ENCODE results near the gene FAM107A. TPM values are rescaled to one million over a fixed set of nuclear protein-coding genes. Genes with fewer than 3 reads are reported as not detected.

FAM107A gene
- total and polyA plus RNA-seq, 9 of the 15 experiments (the other 6 are each of a cell fraction or from before 2014, with no cell fraction given): 0.07 TPM; not detected in 8

DNA sequence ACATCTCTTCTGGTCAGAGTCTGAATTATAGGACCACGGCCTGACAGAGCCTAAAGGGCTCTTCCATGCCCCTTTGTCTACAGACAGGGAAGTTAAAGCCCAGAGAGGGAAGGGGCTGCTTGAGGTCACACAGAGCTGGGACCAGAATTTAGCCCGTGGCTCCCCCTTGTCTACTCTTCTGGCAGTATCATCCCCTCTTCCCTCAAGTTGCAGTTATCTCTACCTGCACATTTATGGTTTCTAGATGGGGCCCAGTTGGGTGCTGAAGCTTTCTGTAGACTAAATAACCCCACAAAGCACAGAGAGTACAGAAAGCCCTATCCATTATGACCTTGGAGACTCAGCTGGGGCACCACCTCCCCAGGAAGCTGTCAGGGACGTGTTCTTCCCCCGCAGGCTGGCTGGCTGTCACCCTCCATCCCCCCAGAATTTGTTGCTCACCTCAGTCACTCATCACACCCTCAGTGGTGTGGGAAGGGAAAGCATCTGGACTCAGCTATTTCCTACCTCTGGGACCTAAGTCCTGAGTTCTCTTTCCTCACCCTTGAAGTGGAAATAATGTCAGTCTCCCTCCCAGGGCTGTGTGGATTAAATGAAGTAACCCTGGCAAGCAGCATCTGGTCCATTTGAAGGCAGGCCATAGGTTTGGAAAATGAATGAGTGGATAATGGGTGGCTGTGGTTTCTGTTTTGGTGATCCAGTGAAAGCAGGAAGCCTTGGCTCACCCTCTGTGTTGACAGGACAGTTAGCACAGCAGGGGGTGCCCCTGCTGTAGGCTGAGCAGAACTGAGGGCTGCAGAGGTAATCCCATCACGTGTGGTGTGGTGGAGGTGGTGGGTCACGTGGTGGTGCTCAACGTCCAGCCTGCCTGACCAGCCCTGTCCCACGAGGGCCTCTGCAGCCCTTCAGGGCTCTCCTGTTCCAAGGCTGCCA is 56.5 kb downstream of the FAM107A start (continued):
- TF ChIP-seq ETS2 (tag; IDR thresholded peaks at IDR 0.05; ENCODE audit: borderline replicate concordance, poor library complexity, severe bottlenecking) (no peak), IRF2 (CRISPR knock-in tag; IDR thresholded peaks at IDR 0.05) (no peak), TCF3 (CRISPR knock-in tag; IDR thresholded peaks at IDR 0.05) (peak; percentile 23; the same call in 1 of the 2 replicates), ZNF586 (CRISPR knock-in tag; conservative IDR thresholded peaks at IDR 0.05) (no peak), TGIF2 (CRISPR knock-in tag; IDR thresholded peaks at IDR 0.05) (no peak)
- TF ChIP-seq, protein P1, sequence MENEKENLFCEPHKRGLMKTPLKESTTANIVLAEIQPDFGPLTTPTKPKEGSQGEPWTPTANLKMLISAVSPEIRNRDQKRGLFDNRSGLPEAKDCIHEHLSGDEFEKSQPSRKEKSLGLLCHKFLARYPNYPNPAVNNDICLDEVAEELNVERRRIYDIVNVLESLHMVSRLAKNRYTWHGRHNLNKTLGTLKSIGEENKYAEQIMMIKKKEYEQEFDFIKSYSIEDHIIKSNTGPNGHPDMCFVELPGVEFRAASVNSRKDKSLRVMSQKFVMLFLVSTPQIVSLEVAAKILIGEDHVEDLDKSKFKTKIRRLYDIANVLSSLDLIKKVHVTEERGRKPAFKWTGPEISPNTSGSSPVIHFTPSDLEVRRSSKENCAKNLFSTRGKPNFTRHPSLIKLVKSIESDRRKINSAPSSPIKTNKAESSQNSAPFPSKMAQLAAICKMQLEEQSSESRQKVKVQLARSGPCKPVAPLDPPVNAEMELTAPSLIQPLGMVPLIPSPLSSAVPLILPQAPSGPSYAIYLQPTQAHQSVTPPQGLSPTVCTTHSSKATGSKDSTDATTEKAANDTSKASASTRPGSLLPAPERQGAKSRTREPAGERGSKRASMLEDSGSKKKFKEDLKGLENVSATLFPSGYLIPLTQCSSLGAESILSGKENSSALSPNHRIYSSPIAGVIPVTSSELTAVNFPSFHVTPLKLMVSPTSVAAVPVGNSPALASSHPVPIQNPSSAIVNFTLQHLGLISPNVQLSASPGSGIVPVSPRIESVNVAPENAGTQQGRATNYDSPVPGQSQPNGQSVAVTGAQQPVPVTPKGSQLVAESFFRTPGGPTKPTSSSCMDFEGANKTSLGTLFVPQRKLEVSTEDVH (IDR thresholded peaks at IDR 0.05; ENCODE audit: low read depth, partially characterized antibody): no peak
- TF ChIP-seq, protein P2, sequence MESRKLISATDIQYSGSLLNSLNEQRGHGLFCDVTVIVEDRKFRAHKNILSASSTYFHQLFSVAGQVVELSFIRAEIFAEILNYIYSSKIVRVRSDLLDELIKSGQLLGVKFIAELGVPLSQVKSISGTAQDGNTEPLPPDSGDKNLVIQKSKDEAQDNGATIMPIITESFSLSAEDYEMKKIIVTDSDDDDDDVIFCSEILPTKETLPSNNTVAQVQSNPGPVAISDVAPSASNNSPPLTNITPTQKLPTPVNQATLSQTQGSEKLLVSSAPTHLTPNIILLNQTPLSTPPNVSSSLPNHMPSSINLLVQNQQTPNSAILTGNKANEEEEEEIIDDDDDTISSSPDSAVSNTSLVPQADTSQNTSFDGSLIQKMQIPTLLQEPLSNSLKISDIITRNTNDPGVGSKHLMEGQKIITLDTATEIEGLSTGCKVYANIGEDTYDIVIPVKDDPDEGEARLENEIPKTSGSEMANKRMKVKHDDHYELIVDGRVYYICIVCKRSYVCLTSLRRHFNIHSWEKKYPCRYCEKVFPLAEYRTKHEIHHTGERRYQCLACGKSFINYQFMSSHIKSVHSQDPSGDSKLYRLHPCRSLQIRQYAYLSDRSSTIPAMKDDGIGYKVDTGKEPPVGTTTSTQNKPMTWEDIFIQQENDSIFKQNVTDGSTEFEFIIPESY (CRISPR knock-in tag; IDR thresholded peaks at IDR 0.05): no peak
- TF ChIP-seq, protein P3, sequence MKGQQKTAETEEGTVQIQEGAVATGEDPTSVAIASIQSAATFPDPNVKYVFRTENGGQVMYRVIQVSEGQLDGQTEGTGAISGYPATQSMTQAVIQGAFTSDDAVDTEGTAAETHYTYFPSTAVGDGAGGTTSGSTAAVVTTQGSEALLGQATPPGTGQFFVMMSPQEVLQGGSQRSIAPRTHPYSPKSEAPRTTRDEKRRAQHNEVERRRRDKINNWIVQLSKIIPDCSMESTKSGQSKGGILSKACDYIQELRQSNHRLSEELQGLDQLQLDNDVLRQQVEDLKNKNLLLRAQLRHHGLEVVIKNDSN (CRISPR knock-in tag; IDR thresholded peaks at IDR 0.05): peak; percentile 93
